ENCODE data around the gene ENG.
A peak's percentile ranks its signal among the peaks of the same experiment; 100 is the strongest.
"Not testable (repeated sequence)": the region's sequence is repeated elsewhere in the genome, so short reads cannot be mapped to it uniquely, and the experiment has no call there.

ENG gene

GRCh38 chr9:127854184-127854806 is at the start of gene ENG:
Gene ENG, minus strand, starts transcription at chr9:127854658. Its CDS starts 303 bp downstream, at chr9:127854355.
- DNase-seq (ENCODE audit: low spot score): no peak

- no peak for DNase-seq (ENCODE audit: low spot score)
These were observed 49.4 kb upstream of the ENG start for GRCh38 chr9:127903557-127904475.

GRCh38 chr9:127899128-127899943 is 44.9 kb upstream of the ENG start, which contains the start of gene ST6GALNAC6:
Gene ST6GALNAC6, minus strand, starts transcription at chr9:127899603. Its CDS starts 1,622 bp downstream, at chr9:127897981.
- peak; percentile 83 for DNase-seq (ENCODE audit: low spot score)

GRCh38 chr9:127898433-127899127 is 44.1 kb upstream of the ENG start:
- DNase-seq (ENCODE audit: low spot score): peak; percentile 74

GRCh38 chr9:127897193-127897692 is 42.8 kb upstream of the ENG start:
- peak; percentile 96 for DNase-seq (ENCODE audit: low spot score)

- DNase-seq (ENCODE audit: low spot score): no peak
These were observed 42.1 kb upstream of the ENG start for GRCh38 chr9:127896395-127897192.

GRCh38 chr9:127895811-127896210 is 41.4 kb upstream of the ENG start:
- DNase-seq (ENCODE audit: low spot score): no peak

GRCh38 chr9:127893392-127893791 is 38.9 kb upstream of the ENG start:
- no peak for DNase-seq (ENCODE audit: low spot score)

- no peak for DNase-seq (ENCODE audit: low spot score)
These were observed 38.4 kb upstream of the ENG start for GRCh38 chr9:127892831-127893230.

- DNase-seq (ENCODE audit: low spot score): no peak
These were observed 35.6 kb upstream of the ENG start for GRCh38 chr9:127890053-127890452.

GRCh38 chr9:127887792-127888191 is 33.3 kb upstream of the ENG start:
- no peak for DNase-seq (ENCODE audit: low spot score)

GRCh38 chr9:127886401-127886972 is 32.0 kb upstream of the ENG start:
- no peak for DNase-seq (ENCODE audit: low spot score)

- DNase-seq (ENCODE audit: low spot score): no peak
These were observed 31.2 kb upstream of the ENG start for GRCh38 chr9:127885508-127886281.

- DNase-seq (ENCODE audit: low spot score): no peak
These were observed 30.6 kb upstream of the ENG start for GRCh38 chr9:127884976-127885490.

GRCh38 chr9:127884427-127884911 is 30.0 kb upstream of the ENG start:
- DNase-seq (ENCODE audit: low spot score): no peak

GRCh38 chr9:127883959-127884358 is 29.5 kb upstream of the ENG start:
- no peak for DNase-seq (ENCODE audit: low spot score)

- not testable (repeated sequence) for DNase-seq (ENCODE audit: low spot score)
These were observed 27.3 kb upstream of the ENG start for GRCh38 chr9:127881715-127882114.

GRCh38 chr9:127880143-127880542 is 25.7 kb upstream of the ENG start:
- no peak for DNase-seq (ENCODE audit: low spot score)

All from HuH-7 (cell line).